ENCODE data around the gene NTRK3.

Gene NTRK3

GRCh38 chr15:88071141-88071540 is 185.4 kb downstream of the NTRK3 start:
- no peak overlapping the region for H3K14ac ChIP-seq (ENCODE audit: low read length)
- DNase-seq = no peak
- no peak overlapping the region for H3K23ac ChIP-seq (ENCODE audit: low read length)
- H3K4me2 ChIP-seq (ENCODE audit: low read length) = no peak overlapping the region
- H3K4ac ChIP-seq (ENCODE audit: low read depth, low read length) = no peak overlapping the region
- no peaks in the 10 kb centered on the region for H3K36me3 ChIP-seq (ENCODE audit: control insufficient read depth in 1 of 2, insufficient read depth in 2 of 2, low read length in 2 of 2)
- no peak overlapping the region for H3K4me3 ChIP-seq (ENCODE audit: low read depth, low read length)
- no peak overlapping the region for H3K18ac ChIP-seq (ENCODE audit: low read length)
- H4K12ac ChIP-seq (ENCODE audit: low read depth, low read length) = no peak overlapping the region
- no peak overlapping the region for H3K9ac ChIP-seq (ENCODE audit: low read length)
- WGBS (ENCODE audit: extremely low coverage, insufficient coverage, insufficient read length) = no CpG with 5 or more reads among the region's 6 CpGs
- H2BK12ac ChIP-seq (ENCODE audit: low read length) = no peak overlapping the region
- no peaks in the 10 kb centered on the region for H3K27me3 ChIP-seq (ENCODE audit: insufficient read depth, low read length)
- no peaks in the 10 kb centered on the region for H3K79me2 ChIP-seq (ENCODE audit: control insufficient read depth, insufficient read depth, low read length, poor library complexity)
- no peak overlapping the region for H2BK120ac ChIP-seq (ENCODE audit: insufficient read depth, low read length, poor library complexity)
- H3K79me1 ChIP-seq (ENCODE audit: low read length) = no peaks in the 10 kb centered on the region
- H4K91ac ChIP-seq (ENCODE audit: low read depth, low read length) = no peak overlapping the region
- no peaks in the 10 kb centered on the region for H3K9me3 ChIP-seq (ENCODE audit: insufficient read depth, low read depth, low read length)
- no peak overlapping the region for H3K27ac ChIP-seq (ENCODE audit: low read depth, low read length)
- no peak overlapping the region for H2AFZ ChIP-seq (ENCODE audit: insufficient read depth, low read length, poor library complexity)
- H3K4me1 ChIP-seq (ENCODE audit: control insufficient read depth in 1 of 2, insufficient read depth in 2 of 2, low read length in 2 of 2) = peaks cover 6 to 9% of the 10 kb centered on the region in 2 experiments
- H2BK5ac ChIP-seq (ENCODE audit: low read depth, low read length, poor library complexity) = no peak overlapping the region
- H4K8ac ChIP-seq (ENCODE audit: low read depth, low read length) = no peak overlapping the region
- H2AK5ac ChIP-seq (ENCODE audit: low read length) = no peak overlapping the region

- Histone ChIP-seq H2AFZ (ENCODE audit: insufficient read depth, low read length, poor library complexity) (no peak overlapping the region), H3K14ac (ENCODE audit: low read length) (no peak overlapping the region), H3K27ac (ENCODE audit: low read depth, low read length) (no peak overlapping the region), H3K18ac (ENCODE audit: low read length) (no peak overlapping the region), H2BK5ac (ENCODE audit: low read depth, low read length, poor library complexity) (no peak overlapping the region), H4K8ac (ENCODE audit: low read depth, low read length) (no peak overlapping the region), H4K12ac (ENCODE audit: low read depth, low read length) (no peak overlapping the region), H3K4me3 (ENCODE audit: low read depth, low read length) (no peak overlapping the region), H2BK12ac (ENCODE audit: low read length) (no peak overlapping the region), H2BK120ac (ENCODE audit: insufficient read depth, low read length, poor library complexity) (no peak overlapping the region), H3K9me3 (ENCODE audit: insufficient read depth, low read depth, low read length) (no peaks in the 10 kb centered on the region), H3K36me3 (ENCODE audit: control insufficient read depth in 1 of 2, insufficient read depth in 2 of 2, low read length in 2 of 2) (no peaks in the 10 kb centered on the region), H3K79me1 (ENCODE audit: low read length) (no peaks in the 10 kb centered on the region), H3K27me3 (ENCODE audit: insufficient read depth, low read length) (no peaks in the 10 kb centered on the region), H3K9ac (ENCODE audit: low read length) (no peak overlapping the region), H3K79me2 (ENCODE audit: control insufficient read depth, insufficient read depth, low read length, poor library complexity) (no peaks in the 10 kb centered on the region), H3K4me1 (ENCODE audit: control insufficient read depth in 1 of 2, insufficient read depth in 2 of 2, low read length in 2 of 2) (peaks cover 6 to 9% of the 10 kb centered on the region in 2 experiments), H3K4ac (ENCODE audit: low read depth, low read length) (no peak overlapping the region), H2AK5ac (ENCODE audit: low read length) (no peak overlapping the region), H3K4me2 (ENCODE audit: low read length) (no peak overlapping the region), H3K23ac (ENCODE audit: low read length) (no peak overlapping the region), H4K91ac (ENCODE audit: low read depth, low read length) (no peak overlapping the region)
- DNase-seq = no peak
- WGBS (ENCODE audit: extremely low coverage, insufficient coverage, insufficient read length) = no CpG with 5 or more reads among the region's 6 CpGs
Observed at GRCh38 chr15:88069561-88069960, 187.0 kb downstream of the NTRK3 start.

- Histone ChIP-seq H3K79me2 (ENCODE audit: control insufficient read depth, insufficient read depth, low read length, poor library complexity) (no peaks in the 10 kb centered on the region), H3K36me3 (ENCODE audit: control insufficient read depth in 1 of 2, insufficient read depth in 2 of 2, low read length in 2 of 2) (no peaks in the 10 kb centered on the region), H4K12ac (ENCODE audit: low read depth, low read length) (no peak overlapping the region), H3K4me3 (ENCODE audit: low read depth, low read length) (no peak overlapping the region), H3K4me1 (ENCODE audit: control insufficient read depth in 1 of 2, insufficient read depth in 2 of 2, low read length in 2 of 2) (peaks cover 6 to 9% of the 10 kb centered on the region in 2 experiments), H4K8ac (ENCODE audit: low read depth, low read length) (no peak overlapping the region), H3K79me1 (ENCODE audit: low read length) (no peaks in the 10 kb centered on the region), H2BK5ac (ENCODE audit: low read depth, low read length, poor library complexity) (no peak overlapping the region), H2AK5ac (ENCODE audit: low read length) (no peak overlapping the region), H3K9ac (ENCODE audit: low read length) (no peak overlapping the region), H3K23ac (ENCODE audit: low read length) (no peak overlapping the region), H3K14ac (ENCODE audit: low read length) (no peak overlapping the region), H3K18ac (ENCODE audit: low read length) (no peak overlapping the region), H4K91ac (ENCODE audit: low read depth, low read length) (no peak overlapping the region), H3K4ac (ENCODE audit: low read depth, low read length) (no peak overlapping the region), H3K27me3 (ENCODE audit: insufficient read depth, low read length) (no peaks in the 10 kb centered on the region), H2BK12ac (ENCODE audit: low read length) (no peak overlapping the region), H3K27ac (ENCODE audit: low read depth, low read length) (no peak overlapping the region), H3K4me2 (ENCODE audit: low read length) (no peak overlapping the region), H2AFZ (ENCODE audit: insufficient read depth, low read length, poor library complexity) (no peak overlapping the region), H2BK120ac (ENCODE audit: insufficient read depth, low read length, poor library complexity) (no peak overlapping the region), H3K9me3 (ENCODE audit: insufficient read depth, low read depth, low read length) (no peaks in the 10 kb centered on the region)
- no CpG with 5 or more reads among the region's 3 CpGs for WGBS (ENCODE audit: extremely low coverage, insufficient coverage, insufficient read length)
- DNase-seq = no peak
Observed at GRCh38 chr15:88067331-88067685, 189.2 kb downstream of the NTRK3 start.

GRCh38 chr15:88066636-88067330 is 189.8 kb downstream of the NTRK3 start:
- H3K27me3 ChIP-seq (ENCODE audit: insufficient read depth, low read length) = no peaks in the 10 kb centered on the region
- no peak overlapping the region for H3K18ac ChIP-seq (ENCODE audit: low read length)
- H3K79me1 ChIP-seq (ENCODE audit: low read length) = no peaks in the 10 kb centered on the region
- H3K27ac ChIP-seq (ENCODE audit: low read depth, low read length) = peak overlapping the region; percentile 15
- no peak overlapping the region for H2BK5ac ChIP-seq (ENCODE audit: low read depth, low read length, poor library complexity)
- no peak overlapping the region for H3K4ac ChIP-seq (ENCODE audit: low read depth, low read length)
- no peak overlapping the region for H4K91ac ChIP-seq (ENCODE audit: low read depth, low read length)
- no peak overlapping the region for H2AFZ ChIP-seq (ENCODE audit: insufficient read depth, low read length, poor library complexity)
- H3K36me3 ChIP-seq (ENCODE audit: control insufficient read depth in 1 of 2, insufficient read depth in 2 of 2, low read length in 2 of 2) = no peaks in the 10 kb centered on the region
- no peaks in the 10 kb centered on the region for H3K9me3 ChIP-seq (ENCODE audit: insufficient read depth, low read depth, low read length)
- H3K4me2 ChIP-seq (ENCODE audit: low read length) = no peak overlapping the region
- WGBS (ENCODE audit: extremely low coverage, insufficient coverage, insufficient read length) = no CpG with 5 or more reads among the region's 4 CpGs
- DNase-seq = peak; percentile 72 to 79
- no peak overlapping the region for H3K23ac ChIP-seq (ENCODE audit: low read length)
- no peak overlapping the region for H3K14ac ChIP-seq (ENCODE audit: low read length)
- no peak overlapping the region for H3K9ac ChIP-seq (ENCODE audit: low read length)
- H2BK12ac ChIP-seq (ENCODE audit: low read length) = no peak overlapping the region
- no peak overlapping the region for H2BK120ac ChIP-seq (ENCODE audit: insufficient read depth, low read length, poor library complexity)
- H4K12ac ChIP-seq (ENCODE audit: low read depth, low read length) = no peak overlapping the region
- no peak overlapping the region for H3K4me3 ChIP-seq (ENCODE audit: low read depth, low read length)
- peaks cover 6 to 9% of the 10 kb centered on the region in 2 experiments for H3K4me1 ChIP-seq (ENCODE audit: control insufficient read depth in 1 of 2, insufficient read depth in 2 of 2, low read length in 2 of 2)
- H2AK5ac ChIP-seq (ENCODE audit: low read length) = no peak overlapping the region
- H4K8ac ChIP-seq (ENCODE audit: low read depth, low read length) = no peak overlapping the region
- H3K79me2 ChIP-seq (ENCODE audit: control insufficient read depth, insufficient read depth, low read length, poor library complexity) = no peaks in the 10 kb centered on the region

All from trophoblast cell (in vitro differentiated cells and primary cell).